AG08396 (cell line): ENCODE data around the gene BNIP1.

Experiments used
- DNase-seq: peaks from one replicate; pipeline ENCODE4 v3.0.0; 2012; ENCODE audit warnings: low spot score, mixed read lengths

BNIP1 gene

GRCh38 chr5:173211284-173211683 lies 67.0 kb downstream of the BNIP1 start:
- DNase-seq, result no peak

GRCh38 chr5:173213236-173213933 lies 69.1 kb downstream of the BNIP1 start:
- no peak for DNase-seq
